Skin of body (tissue), 2 donors: ENCODE measurements around the gene LIMK1. TPM values are rescaled to one million over a fixed set of nuclear protein-coding genes. Genes with fewer than 3 reads are reported as not detected.
A peak's percentile ranks its signal among the peaks of the same experiment; 100 is the strongest.
"Not testable (repeated sequence)": the region's sequence is repeated elsewhere in the genome, so short reads cannot be mapped to it uniquely, and the experiment has no call there.

Experiments
- DNase-seq: peaks from one replicate; lab custom pipeline; 2025; lab: John Stamatoyannopoulos, UW
- total RNA-seq: library from RNA; depleted of rRNA; stranded (reverse); fragments of >200 nt; gene quantifications from one replicate; pipeline ENCODE4 v1.2.3, GENCODE V29; 2014

The LIMK1 gene
- total RNA-seq, result 6.4 TPM

DNA sequence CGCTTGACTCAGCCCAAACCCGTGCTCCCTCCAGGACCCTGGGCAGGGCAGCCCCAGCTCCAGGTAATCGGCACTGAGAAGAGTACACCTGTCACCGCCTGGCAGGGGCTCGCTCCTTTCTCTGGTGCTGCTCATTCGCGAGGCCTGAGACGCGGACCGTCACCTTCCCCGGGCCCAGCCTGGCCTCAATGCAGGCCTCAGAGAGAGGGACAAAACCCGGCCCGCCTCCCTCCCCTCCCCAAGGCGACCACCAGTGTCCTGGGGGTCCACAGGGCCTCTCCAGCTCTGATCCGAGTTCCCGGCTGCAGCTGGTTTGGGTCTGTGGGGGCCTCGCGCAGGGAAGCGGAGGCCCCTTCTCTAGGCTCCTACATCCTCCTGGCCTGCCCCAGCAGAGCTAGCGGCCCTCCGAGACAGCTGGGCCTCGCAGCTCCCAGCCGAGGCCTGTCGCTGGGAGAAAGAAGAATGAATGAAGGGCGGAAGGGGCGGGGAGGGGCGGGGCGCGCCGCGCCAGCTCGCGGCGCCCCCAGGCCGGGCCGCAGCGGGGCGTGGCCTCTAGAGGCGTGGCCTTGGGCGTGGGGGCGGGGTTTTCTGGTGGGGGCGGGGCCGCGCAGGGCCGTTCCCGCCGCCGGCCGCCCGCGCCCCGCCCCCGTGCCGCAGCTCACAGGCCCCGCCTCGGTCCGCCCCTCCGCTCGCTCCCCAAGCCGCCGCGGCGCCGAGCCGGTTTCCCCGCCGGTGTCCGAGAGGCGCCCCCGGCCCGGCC, at the start of gene LIMK1:
Gene LIMK1, plus strand, starts transcription at position 688 of the 760 bp plus-strand sequence. CDS start 187 bp downstream, outside the sequence.
- peak; percentile 48 for DNase-seq

- no peak for DNase-seq
Observed at GRCh38 chr7:74037609-74038008, 46.0 kb upstream of the LIMK1 start.

DNA sequence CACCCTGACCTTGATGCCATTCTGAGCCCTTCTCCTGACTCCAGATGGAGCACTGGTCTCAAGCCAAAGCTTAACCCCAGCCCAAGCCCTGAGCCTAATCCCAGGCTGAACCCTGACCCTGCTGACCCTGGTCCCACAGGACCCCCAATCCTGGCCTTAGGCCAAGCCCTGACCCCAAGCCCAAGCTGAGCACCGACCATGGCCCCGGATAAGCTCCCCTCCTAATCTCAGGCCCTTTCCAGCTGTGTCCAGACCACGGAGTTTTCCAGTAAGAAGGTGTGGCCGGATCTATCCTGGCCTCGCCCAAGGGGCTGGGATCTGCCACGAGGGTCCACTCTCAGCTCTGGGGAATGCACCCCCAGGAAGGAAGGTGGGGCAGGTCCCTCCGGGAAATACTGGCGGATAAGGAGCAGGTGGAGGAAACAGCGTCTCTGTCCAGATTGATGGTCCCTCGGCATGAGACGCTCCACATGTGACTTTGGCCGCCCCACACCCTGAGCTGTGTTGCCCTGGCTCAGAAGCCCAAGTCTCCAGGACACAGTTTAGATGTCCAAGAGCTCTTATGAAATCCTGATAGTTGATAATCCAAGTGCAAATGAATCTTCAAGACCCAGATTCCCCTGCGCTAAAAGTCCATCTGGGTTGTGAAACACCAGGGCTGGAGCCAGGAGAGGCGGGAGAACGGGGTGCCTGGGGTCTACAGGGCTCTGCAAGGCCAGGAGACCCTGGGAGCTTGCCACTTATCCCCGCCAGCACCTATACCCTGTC, 45.2 kb upstream of the LIMK1 start:
- no peak for DNase-seq

DNA sequence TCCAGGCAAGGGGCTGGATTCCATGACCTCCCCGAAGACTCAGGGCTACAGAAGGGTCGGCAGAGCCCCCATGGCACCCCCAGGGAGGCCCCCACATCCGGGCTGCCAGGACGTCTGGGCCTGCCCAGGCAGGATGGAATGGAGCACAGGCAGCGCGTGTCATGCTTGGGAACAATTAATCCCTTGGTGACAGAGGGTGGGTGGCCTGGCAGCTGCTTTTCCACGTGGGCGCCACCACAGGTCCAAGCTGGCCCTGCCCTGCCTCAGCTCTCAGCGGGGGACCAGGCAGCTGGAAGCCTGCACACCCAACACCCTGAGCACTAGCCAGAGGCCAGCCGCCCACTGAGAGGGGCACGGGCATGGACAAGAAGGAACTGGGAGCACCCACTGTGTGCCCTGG, 44.3 kb upstream of the LIMK1 start:
- DNase-seq, result no peak

GRCh38 chr7:74040101-74040790, 43.4 kb upstream of the LIMK1 start:
- peak; percentile 18 for DNase-seq

- no peak for DNase-seq
Observed at GRCh38 chr7:74040791-74041520, 42.6 kb upstream of the LIMK1 start.

- no peak for DNase-seq
Observed at GRCh38 chr7:74042746-74043522, 40.7 kb upstream of the LIMK1 start.

- DNase-seq, result no peak
Observed at GRCh38 chr7:74043523-74043951, 40.1 kb upstream of the LIMK1 start.

GRCh38 chr7:74044366-74045350, 38.9 kb upstream of the LIMK1 start:
- DNase-seq, result no peak

DNA sequence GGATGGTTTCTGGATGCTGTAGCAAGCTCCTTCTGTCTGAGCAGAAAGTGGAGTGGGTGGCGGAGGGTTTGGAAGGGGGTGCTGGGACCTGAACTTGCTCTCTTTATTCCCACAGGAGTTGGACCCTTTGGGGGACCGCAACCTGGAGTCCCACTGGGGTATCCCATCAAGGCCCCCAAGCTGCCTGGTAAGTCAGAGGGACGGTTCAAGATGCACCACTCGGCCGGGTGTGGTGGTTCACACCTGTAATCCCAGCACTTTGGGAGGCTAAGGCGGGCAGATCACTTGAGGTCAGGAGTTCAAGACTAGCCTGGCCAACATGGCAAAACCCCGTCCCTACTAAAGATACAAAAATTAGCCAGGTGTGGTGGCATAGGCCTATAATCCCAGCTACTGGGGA, 37.0 kb upstream of the LIMK1 start:
- DNase-seq, result not testable (repeated sequence)

GRCh38 chr7:74047804-74048380, 35.7 kb upstream of the LIMK1 start:
- no peak for DNase-seq

DNA sequence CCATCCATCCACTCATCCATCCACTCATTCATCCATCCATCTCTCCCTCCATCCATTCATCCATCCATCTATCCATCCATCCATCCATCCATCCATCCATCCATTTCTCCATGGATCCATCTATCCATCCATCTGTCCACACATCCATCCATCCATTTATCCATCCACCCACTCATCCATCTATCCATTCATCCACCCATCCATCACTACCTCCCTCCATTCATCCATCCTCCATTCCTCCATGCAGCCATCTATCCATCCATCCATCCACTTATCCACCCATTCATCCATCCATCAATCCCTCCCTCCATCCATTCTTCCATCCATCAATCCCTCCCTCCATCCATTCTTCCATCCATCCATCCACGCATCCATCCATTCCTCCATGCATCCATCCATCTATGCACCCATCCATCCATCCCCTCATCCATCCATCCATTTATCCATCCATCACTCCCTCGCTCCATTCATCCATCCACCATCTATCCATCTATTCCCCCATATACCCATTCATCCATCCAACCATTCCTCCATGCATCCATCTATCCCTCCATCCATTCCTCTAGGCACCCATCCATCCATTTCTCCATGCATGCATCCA, 34.5 kb upstream of the LIMK1 start:
- no peak for DNase-seq

DNA sequence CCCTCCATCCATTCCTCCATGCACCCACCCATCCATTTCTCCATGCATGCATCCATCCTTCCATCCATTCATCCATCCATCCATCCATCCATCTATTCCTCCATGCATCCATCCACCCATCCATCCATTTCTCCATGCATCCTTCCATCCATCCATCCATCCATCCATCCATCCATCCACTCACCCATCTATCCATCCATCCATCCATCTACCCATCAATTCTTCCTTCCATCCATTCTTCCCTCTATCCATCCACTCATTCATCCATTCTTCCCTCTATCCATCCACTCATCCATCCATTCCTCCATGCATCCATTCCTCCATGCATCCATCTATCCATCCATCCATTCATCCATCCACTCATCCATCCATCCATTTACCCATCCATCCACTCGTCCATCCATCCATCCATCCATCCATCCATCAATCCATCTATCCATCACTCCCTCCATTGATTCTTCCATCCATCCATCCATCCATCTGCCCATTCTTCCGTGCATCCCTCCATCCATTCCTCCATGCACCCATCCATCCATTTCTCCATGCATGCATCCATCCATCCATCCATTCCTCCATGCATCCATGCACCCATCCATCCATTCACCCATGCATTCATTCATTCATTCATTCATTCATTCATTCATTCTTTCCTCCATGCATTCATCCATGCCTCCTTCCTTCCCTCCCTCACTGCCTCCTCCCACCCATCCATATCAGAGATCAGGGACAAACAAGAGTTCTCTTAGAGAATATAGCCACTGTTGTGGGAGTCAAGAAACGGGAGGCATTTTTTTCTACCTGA, 33.4 kb upstream of the LIMK1 start:
- DNase-seq, result no peak

DNA sequence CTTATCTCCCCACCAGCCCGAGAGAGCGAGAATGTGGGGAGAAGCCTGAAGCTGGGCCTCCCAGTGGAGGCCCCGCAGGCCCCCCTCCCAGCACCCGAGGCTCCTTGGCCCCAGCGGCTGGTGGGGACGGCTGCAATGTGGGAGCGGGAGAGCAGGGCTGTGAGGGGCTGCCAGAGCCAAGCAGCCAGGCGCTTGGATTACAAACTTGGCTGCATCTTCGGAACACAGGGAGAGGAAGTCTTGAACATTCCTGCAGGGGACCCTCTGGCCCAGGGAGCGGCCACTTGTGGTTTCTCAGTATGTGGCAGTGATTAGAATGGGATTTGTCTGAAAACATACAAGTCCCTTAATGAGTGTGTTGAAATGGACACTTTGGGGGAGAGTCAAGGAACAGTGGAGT, 32.4 kb upstream of the LIMK1 start:
- peak; percentile 48 for DNase-seq

- no peak for DNase-seq
Observed at GRCh38 chr7:74051629-74052410, 31.8 kb upstream of the LIMK1 start.

- no peak for DNase-seq
Observed at GRCh38 chr7:74052628-74053027, 31.0 kb upstream of the LIMK1 start.

DNA sequence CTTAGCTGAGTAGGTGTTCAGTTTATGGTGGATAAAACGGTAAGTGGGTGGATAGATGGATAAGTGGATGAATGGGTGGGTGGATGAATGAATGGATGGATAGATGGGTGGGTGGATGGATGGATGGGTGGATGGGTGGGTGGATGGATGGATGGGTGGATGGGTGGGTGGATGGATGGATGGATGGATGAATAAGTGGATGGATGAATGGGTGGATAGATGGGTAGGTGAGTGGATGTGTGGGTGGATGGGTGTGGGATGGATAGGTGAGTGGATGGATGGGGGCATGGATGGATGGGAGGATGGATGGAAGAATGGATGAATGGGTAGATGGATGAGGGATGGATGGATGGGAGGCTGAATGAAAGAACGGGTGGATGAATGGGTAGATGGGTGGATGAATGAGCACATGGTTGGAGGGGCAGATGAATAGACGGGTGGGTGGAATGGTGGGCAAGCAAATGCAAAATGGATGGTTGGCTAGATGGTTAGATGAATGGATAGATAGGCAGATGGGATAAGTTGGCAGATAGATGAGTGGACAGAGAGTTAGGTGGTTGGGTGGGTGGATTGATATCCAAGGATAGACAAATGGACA, 29.9 kb upstream of the LIMK1 start:
- DNase-seq, result no peak
